H1 (cell line): Measurements from ENCODE around the gene OTUD6A. TPM values are rescaled to one million over a fixed set of nuclear protein-coding genes. Genes with fewer than 3 reads are reported as not detected.

Experiments used
- CTCF ChIA-PET: fragments of 300-600 bp; sonication (Branson Sonifier 250); formaldehyde crosslinking; loops from one replicate; lab custom pipeline; 2021; ENCODE audit not compliant: partially characterized antibody; lab: Charles Lee
- POLR2A ChIA-PET: fragments of 300-600 bp; sonication (Branson Sonifier 250); formaldehyde crosslinking; loops from one replicate; lab custom pipeline; 2021; ENCODE audit warnings: inconsistent platforms; ENCODE audit not compliant: partially characterized antibody; lab: Charles Lee
- DNase-seq, 2 experiments: peaks; one replicate each; pipeline versions ENCODE4 v3.0.0 to v3.0.0-alpha.2; 2010 to 2022; ENCODE audit warnings: low spot score in 2 of 2, low read depth in 1 of 2, mixed read lengths in 1 of 2
- FAIRE-seq: peaks from 2 replicates; lab custom pipeline; 2011; peaks lifted over from hg19 to GRCh38; lab: Jason Lieb, UNC
- H2AFZ ChIP-seq: 2 replicates; pipeline ENCODE4 v1.8.1; 2012; ENCODE audit warnings: low read length, inconsistent platforms
- H2AK5ac ChIP-seq: 2 replicates; pipeline ENCODE4 v1.6.1; 2013; ENCODE audit warnings: low read depth, low read length
- H2BK120ac ChIP-seq: replicated peaks from 2 replicates; pipeline ENCODE3; 2013; ENCODE audit warnings: low read depth, low read length, inconsistent platforms
- H2BK12ac ChIP-seq: 2 replicates; pipeline ENCODE4 v1.6.1; 2013; ENCODE audit warnings: low read depth, low read length
- H2BK15ac ChIP-seq: 2 replicates; pipeline ENCODE4 v1.6.1; 2013; ENCODE audit warnings: low read length
- H2BK20ac ChIP-seq: 2 replicates; pipeline ENCODE4 v1.6.1; 2013; ENCODE audit warnings: low read length
- H2BK5ac ChIP-seq: 2 replicates; pipeline ENCODE4 v1.6.1; 2013; ENCODE audit warnings: low read depth, low read length
- H3K14ac ChIP-seq: 2 replicates; pipeline ENCODE4 v1.6.1; 2013; ENCODE audit warnings: inconsistent platforms; ENCODE audit not compliant: insufficient read length
- H3K18ac ChIP-seq: 2 replicates; pipeline ENCODE4 v1.6.1; 2013; ENCODE audit warnings: low read length; ENCODE audit errors: extremely low read depth
- H3K23ac ChIP-seq: 2 replicates; pipeline ENCODE4 v1.6.1; 2013; ENCODE audit warnings: inconsistent platforms; ENCODE audit not compliant: insufficient read length
- H3K23me2 ChIP-seq: 2 replicates; pipeline ENCODE4 v1.6.1; 2013; ENCODE audit warnings: low read depth, low read length
- H3K27ac ChIP-seq: 2 replicates; pipeline ENCODE4 v1.6.1; 2011; ENCODE audit warnings: low read depth, low read length, inconsistent platforms
- H3K27me3 ChIP-seq, 4 experiments: replicated peaks in 1 of 4; 1 replicate in 1 of 4; 2 replicates in 3 of 4; pipeline versions ENCODE4 v1.6.1 to v1.8.1; 2011 to 2013; ENCODE audit warnings: low read length in 3 of 4, mild to moderate bottlenecking in 3 of 4, inconsistent platforms in 2 of 4, mixed read lengths in 2 of 4, moderate library complexity in 1 of 4; ENCODE audit not compliant: control insufficient read depth in 3 of 4, insufficient read depth in 3 of 4; ENCODE audit errors: extremely low read depth in 1 of 4
- H3K36me3 ChIP-seq, 4 experiments: 2 replicates each; pipeline versions ENCODE4 v1.6.1 to v1.8.1; 2011 to 2013; ENCODE audit warnings: mild to moderate bottlenecking in 4 of 4, low read length in 3 of 4, moderate library complexity in 2 of 4, control low read depth in 1 of 4, inconsistent platforms in 1 of 4; ENCODE audit not compliant: insufficient read depth in 4 of 4, control insufficient read depth in 2 of 4
- H3K4ac ChIP-seq: replicated peaks from 2 replicates; pipeline ENCODE3; 2013; ENCODE audit warnings: low read length, low read depth, mixed read lengths, inconsistent platforms; ENCODE audit not compliant: insufficient read length
- H3K4me1 ChIP-seq, 4 experiments: replicated peaks in 1 of 4; 1 replicate in 1 of 4; 2 replicates in 3 of 4; pipeline versions ENCODE4 v1.6.1 to v1.8.1; 2011 to 2013; ENCODE audit warnings: low read length in 3 of 4, inconsistent platforms in 2 of 4, mixed read lengths in 1 of 4; ENCODE audit not compliant: insufficient read depth in 4 of 4, control insufficient read depth in 3 of 4
- H3K4me2 ChIP-seq, 2 experiments: 2 replicates each; pipeline versions ENCODE4 v1.6.1 to v1.8.1; 2011 to 2013; ENCODE audit warnings: low read depth in 2 of 2, low read length in 2 of 2, control low read depth in 1 of 2, inconsistent platforms in 1 of 2, mild to moderate bottlenecking in 1 of 2; ENCODE audit not compliant: insufficient read depth in 1 of 2
- H3K4me3 ChIP-seq, 4 experiments: fragments of 200-600, 300-600 bp in 1 of 4; sonication (generic), shearing (Covaris generic), sonication (Bioruptor Twin) in 1 of 4; 2 replicates each; pipeline versions ENCODE4 v1.5.1 to v1.8.1; 2011 to 2016; ENCODE audit warnings: low read length in 4 of 4, low read depth in 3 of 4, control low read depth in 2 of 4, inconsistent platforms in 2 of 4, mild to moderate bottlenecking in 2 of 4, mixed read lengths in 1 of 4, moderate library complexity in 1 of 4; ENCODE audit not compliant: insufficient read depth in 2 of 4; ENCODE audit errors: extremely low read depth in 1 of 4
- H3K56ac ChIP-seq: replicated peaks from 2 replicates; pipeline ENCODE3; 2013; ENCODE audit warnings: low read depth, mild to moderate bottlenecking, mixed read lengths, low read length, inconsistent platforms; ENCODE audit not compliant: insufficient read length
- H3K79me1 ChIP-seq: 2 replicates; pipeline ENCODE4 v1.6.1; 2013; ENCODE audit warnings: low read depth, low read length, control low read depth
- H3K79me2 ChIP-seq, 2 experiments: 2 replicates each; pipeline versions ENCODE4 v1.6.1 to v1.8.1; 2012 to 2013; ENCODE audit warnings: low read length in 2 of 2, mild to moderate bottlenecking in 2 of 2, inconsistent platforms in 1 of 2; ENCODE audit not compliant: insufficient read depth in 2 of 2, control insufficient read depth in 1 of 2
- H3K9ac ChIP-seq, 4 experiments: replicated peaks in 1 of 4; 1 replicate in 1 of 4; 2 replicates in 3 of 4; pipeline versions ENCODE4 v1.6.1 to v1.8.1; 2011 to 2013; ENCODE audit warnings: low read depth in 3 of 4, low read length in 3 of 4, control low read depth in 2 of 4, mild to moderate bottlenecking in 2 of 4, moderate library complexity in 2 of 4, inconsistent platforms in 1 of 4; ENCODE audit errors: extremely low read depth in 1 of 4
- H3K9me3 ChIP-seq, 2 experiments: 2 replicates each; pipeline versions ENCODE4 v1.6.1 to v1.8.1; 2012 to 2013; ENCODE audit warnings: mild to moderate bottlenecking in 2 of 2, moderate library complexity in 2 of 2, control low read depth in 1 of 2, inconsistent platforms in 1 of 2, low read depth in 1 of 2, low read length in 1 of 2, mixed read lengths in 1 of 2; ENCODE audit not compliant: insufficient read depth in 2 of 2
- H4K20me1 ChIP-seq, 2 experiments: replicated peaks in 1 of 2; 2 replicates each; pipeline versions ENCODE3 to v1.8.1; 2011 to 2013; ENCODE audit warnings: inconsistent platforms in 2 of 2, low read length in 2 of 2, mild to moderate bottlenecking in 1 of 2; ENCODE audit not compliant: insufficient read depth in 2 of 2, control insufficient read depth in 1 of 2
- H4K5ac ChIP-seq: 2 replicates; pipeline ENCODE4 v1.6.1; 2013; ENCODE audit warnings: low read length, low read depth, mixed read lengths, inconsistent platforms; ENCODE audit not compliant: insufficient read length
- H4K8ac ChIP-seq: 2 replicates; pipeline ENCODE4 v1.8.0; 2013; ENCODE audit warnings: mild to moderate bottlenecking, moderate library complexity, low read length, inconsistent platforms; ENCODE audit not compliant: insufficient read depth; ENCODE audit errors: extremely low read depth
- H4K91ac ChIP-seq: replicated peaks from 2 replicates; pipeline ENCODE3; 2013; ENCODE audit warnings: low read length, mixed read lengths, inconsistent platforms; ENCODE audit not compliant: insufficient read length
- ASH2L ChIP-seq: fragments of 200-600, 300-600 bp; sonication (generic); IDR thresholded peaks from one replicate; pipeline ENCODE4 v1.7.1; 2017; ENCODE audit warnings: low read length
- BACH1 ChIP-seq: IDR thresholded peaks from 2 replicates; pipeline ENCODE4 v1.6.1; 2012; ENCODE audit warnings: low read length, improper control_type of control experiment
- BRCA1 ChIP-seq: IDR thresholded peaks from 2 replicates; pipeline ENCODE4 v1.6.1; 2012; ENCODE audit warnings: low read depth, low read length, improper control_type of control experiment
- CBX8 ChIP-seq: fragments of 300-800, 300-1000 bp; sonication (generic); IDR thresholded peaks from 2 replicates; pipeline ENCODE4 v1.7.1; 2016; ENCODE audit warnings: low read depth, low read length, borderline replicate concordance
- CHD2 ChIP-seq: IDR thresholded peaks from 2 replicates; pipeline ENCODE4 v1.6.1; 2012; ENCODE audit warnings: low read length, improper control_type of control experiment
- CREB1 ChIP-seq: IDR thresholded peaks from 2 replicates; pipeline ENCODE4 v1.6.1; 2012; ENCODE audit warnings: inconsistent platforms
- CTBP2 ChIP-seq: IDR thresholded peaks from 2 replicates; pipeline ENCODE4 v1.7.0; 2011; ENCODE audit warnings: borderline replicate concordance, mild to moderate bottlenecking, moderate library complexity, mixed read lengths, low read length; ENCODE audit not compliant: insufficient read depth, insufficient read length
- EGR1 ChIP-seq: IDR thresholded peaks from 2 replicates; pipeline ENCODE4 v1.6.1; 2011; ENCODE audit warnings: low read depth, low read length, borderline replicate concordance
- EP300 ChIP-seq, 2 experiments: IDR thresholded peaks; 1 replicate in 1 of 2; 2 replicates in 1 of 2; pipeline ENCODE4 v1.6.1; 2011 to 2012; ENCODE audit warnings: low read depth in 2 of 2, low read length in 2 of 2, mild to moderate bottlenecking in 2 of 2, borderline replicate concordance in 1 of 2, inconsistent platforms in 1 of 2, moderate library complexity in 1 of 2
- FOSL1 ChIP-seq: IDR thresholded peaks from 2 replicates; pipeline ENCODE4 v1.6.1; 2011; ENCODE audit warnings: mild to moderate bottlenecking, low read depth, low read length, moderate library complexity; ENCODE audit not compliant: insufficient read depth
- RXRA ChIP-seq: IDR thresholded peaks from 2 replicates; pipeline ENCODE4 v1.6.1; 2011; ENCODE audit warnings: low read depth, mild to moderate bottlenecking, low read length, moderate library complexity; ENCODE audit not compliant: insufficient read depth
- SAP30 ChIP-seq: fragments of 300-600 bp; sonication (generic); IDR thresholded peaks from 2 replicates; pipeline ENCODE4 v1.7.1; 2012; ENCODE audit warnings: low read length, moderate library complexity, mild to moderate bottlenecking, inconsistent platforms; ENCODE audit not compliant: insufficient read depth, insufficient replicate concordance
- SP1 ChIP-seq: IDR thresholded peaks from 2 replicates; pipeline ENCODE4 v1.6.1; 2011; ENCODE audit warnings: low read depth, low read length
- TCF12 ChIP-seq: IDR thresholded peaks from 2 replicates; pipeline ENCODE4 v1.6.1; 2011; ENCODE audit warnings: low read depth, mild to moderate bottlenecking, low read length
- WGBS, 2 experiments: shearing (Covaris generic) in 1 of 2; methylation state at CpG; one replicate each; pipeline versions ENCODE4 v1.1.6 to v1.1.7; 2013 to 2015; ENCODE audit warnings: low lambda C conversion rate in 2 of 2, mixed read lengths in 2 of 2, inconsistent platforms in 1 of 2, low coverage in 1 of 2, missing lambda C conversion rate in 1 of 2; ENCODE audit not compliant: insufficient replicate concordance in 2 of 2, insufficient coverage in 1 of 2, insufficient read length in 1 of 2; ENCODE audit errors: extremely low coverage in 1 of 2, missing lambda C conversion rate in 1 of 2; 5-methylcytosine and 5-hydroxymethylcytosine counted together
- polyA plus RNA-seq, 7 experiments: library from polyadenylated mRNA; depleted of rRNA in 3 of 7; stranded (reverse) in 5 of 7; unstranded in 2 of 7; fragments of >200 nt in 5 of 7; fragments of 200-250 nt in 2 of 7; gene quantifications; 1 replicate in 5 of 7; 2 replicates in 1 of 7; 4 replicates in 1 of 7; pipeline versions ENCODE4 v1.2.1 to v1.2.3, GENCODE V29; 2011 to 2013; ENCODE audit warnings: missing spikeins in 2 of 7, mixed read lengths in 2 of 7
- total RNA-seq: library from RNA; stranded (reverse); fragmentation: NEBNext Ultra II Directional; extraction: Animal tissue kit (Norgen Biotek cat#: 25700); gene quantifications from 2 replicates; pipeline ENCODE4 v1.2.1, GENCODE V29; 2021

OTUD6A gene
- total and polyA plus RNA-seq, 2 of the 8 experiments (the other 6 are each of a cell fraction or from before 2014, with no cell fraction given): 0.09 to 0.17 TPM

- no peak for TF ChIP-seq ASH2L
- no peak for TF ChIP-seq FOSL1
- TF ChIP-seq TCF12: no peak
- TF ChIP-seq RXRA: no peak
- no peak for TF ChIP-seq SP1
- no peak for TF ChIP-seq CREB1
- TF ChIP-seq EP300 (IDR thresholded peaks at IDR 0.05; ENCODE audit: borderline replicate concordance in 1 of 2, low read depth in 2 of 2, low read length in 2 of 2): no peak
- TF ChIP-seq CTBP2: no peak
- no peak for TF ChIP-seq BACH1
- no peak for TF ChIP-seq CBX8
- no peak for TF ChIP-seq CHD2
- no peak for TF ChIP-seq EGR1
- no peak for TF ChIP-seq BRCA1
- TF ChIP-seq SAP30: no peak
- H2BK20ac ChIP-seq: no peak overlapping the region
- no peak overlapping the region for H4K5ac ChIP-seq
- no peak overlapping the region for H3K4me2 ChIP-seq
- no peak overlapping the region for H3K4ac ChIP-seq
- no peak overlapping the region for H3K14ac ChIP-seq
- no peak overlapping the region for H3K9ac ChIP-seq
- no peak overlapping the region for H2BK15ac ChIP-seq
- H3K4me1 ChIP-seq: peaks cover 0 to 3% (median 0%) of the 10 kb centered on the region in 4 experiments; a peak in 1 of 7 replicates
- WGBS, 2 experiments: 86% methylated on average over 6 of the region's 7 CpGs; no CpG with 5 or more reads in 1 of the 2 experiments
- H3K27me3 ChIP-seq: no peaks in the 10 kb centered on the region; a peak in 1 of 7 replicates
- ChIA-PET CTCF (interaction anchor here (0.6 kb wide), 1 partner anchor 35 kb away, joined by 3 read pairs; no protein-coding TSS in a partner anchor), POLR2A (interaction anchor here (1.6 kb wide), 1 partner anchor 10 kb away, joined by 4 read pairs; no protein-coding TSS in a partner anchor)
- H4K20me1 ChIP-seq: no peaks in the 10 kb centered on the region
- H2BK12ac ChIP-seq: no peak overlapping the region
- H3K23ac ChIP-seq: no peak overlapping the region
- H2BK5ac ChIP-seq: no peak overlapping the region
- H3K23me2 ChIP-seq: no peaks in the 10 kb centered on the region
- H4K8ac ChIP-seq: no peak overlapping the region
- no peak overlapping the region for H3K27ac ChIP-seq
- no peaks in the 10 kb centered on the region; a peak in 1 of 4 replicates for H3K9me3 ChIP-seq
- no peaks in the 10 kb centered on the region for H3K79me2 ChIP-seq
- H2AFZ ChIP-seq: no peak overlapping the region
- no peak overlapping the region for H2BK120ac ChIP-seq
- H3K36me3 ChIP-seq: no peaks in the 10 kb centered on the region
- H2AK5ac ChIP-seq: no peak overlapping the region
- FAIRE-seq: no peak
- no peak for DNase-seq
- no peak overlapping the region for H3K56ac ChIP-seq
- no peak overlapping the region for H3K18ac ChIP-seq
- H4K91ac ChIP-seq: no peak overlapping the region
- no peaks in the 10 kb centered on the region for H3K79me1 ChIP-seq
- no peak overlapping the region for H3K4me3 ChIP-seq
These were observed 4.4 kb downstream of the OTUD6A start for GRCh38 chrX:70066646-70067045.
